Measurements from ENCODE around the gene HECTD1. TPM values are rescaled to one million over a fixed set of nuclear protein-coding genes. Genes with fewer than 3 reads are reported as not detected.

The HECTD1 gene
- total and polyA plus RNA-seq, 9 of the 15 experiments (the other 6 are each of a cell fraction or from before 2014, with no cell fraction given): 27.9 to 111 (median 78.1) TPM

- H3K27ac ChIP-seq (ENCODE audit: extremely low read depth, low read depth, low read length): no peak overlapping the region
- intact Hi-C loops (cut with micrococcal nuclease): no loop called here
- H3K9ac ChIP-seq (ENCODE audit: insufficient read depth in 1 of 2, low read depth in 2 of 2, low read length in 2 of 2): no peak overlapping the region
- no peaks in the 10 kb centered on the region for H3K79me2 ChIP-seq (ENCODE audit: control insufficient read depth, insufficient read depth, low read length)
- no peaks in the 10 kb centered on the region for H3K36me3 ChIP-seq (ENCODE audit: control insufficient read depth, insufficient read depth, low read length)
- H3K27me3 ChIP-seq (ENCODE audit: control insufficient read depth in 2 of 2, insufficient read depth in 2 of 2, low read length in 2 of 2): no peaks in the 10 kb centered on the region
- CTCF ChIA-PET (ENCODE audit: low intra/inter-chr PET ratio): no interaction called here
- BruUV-seq (replicated peaks): no TSS peak
- H2AFZ ChIP-seq (ENCODE audit: low read depth, low read length): no peak overlapping the region
- no peak overlapping the region for H3K4me3 ChIP-seq
- H4K20me1 ChIP-seq (replicated peaks; ENCODE audit: control insufficient read depth, insufficient read depth, low read length): no peaks in the 10 kb centered on the region
- H3K9me3 ChIP-seq (replicated peaks; ENCODE audit: control insufficient read depth, insufficient read depth, low read depth, low read length): no peaks in the 10 kb centered on the region
- no peaks in the 10 kb centered on the region for H3K4me1 ChIP-seq (replicated peaks in 1 of 2; ENCODE audit: control insufficient read depth in 2 of 2, insufficient read depth in 2 of 2, low read length in 2 of 2)
- no peak overlapping the region for H3K4me2 ChIP-seq (ENCODE audit: insufficient read depth, low read length)
- 31% methylated on average over 5 of the region's 5 CpGs for WGBS (ENCODE audit: insufficient coverage, low coverage, missing lambda C conversion rate)
- POLR2A ChIA-PET: interaction anchor here (1.3 kb wide), 1 partner anchor 15 kb away, joined by 4 read pairs; no protein-coding TSS in a partner anchor
- no peaks in the 10 kb centered on the region for H3K9me1 ChIP-seq (ENCODE audit: control insufficient read depth, insufficient read depth, low read length)
- no peak for DNase-seq (ENCODE audit: extremely low read depth in 1 of 4, low spot score in 3 of 4)
- in situ Hi-C loops (cut with MboI): no loop called here
- peak; percentile 39 for ATAC-seq
- FAIRE-seq: no peak
- TF ChIP-seq SIX5 (IDR thresholded peaks at IDR 0.05; ENCODE audit: borderline replicate concordance in 1 of 2, insufficient read depth in 1 of 2, low read depth in 1 of 2, low read length in 2 of 2): no peak
- TF ChIP-seq, protein P1, sequence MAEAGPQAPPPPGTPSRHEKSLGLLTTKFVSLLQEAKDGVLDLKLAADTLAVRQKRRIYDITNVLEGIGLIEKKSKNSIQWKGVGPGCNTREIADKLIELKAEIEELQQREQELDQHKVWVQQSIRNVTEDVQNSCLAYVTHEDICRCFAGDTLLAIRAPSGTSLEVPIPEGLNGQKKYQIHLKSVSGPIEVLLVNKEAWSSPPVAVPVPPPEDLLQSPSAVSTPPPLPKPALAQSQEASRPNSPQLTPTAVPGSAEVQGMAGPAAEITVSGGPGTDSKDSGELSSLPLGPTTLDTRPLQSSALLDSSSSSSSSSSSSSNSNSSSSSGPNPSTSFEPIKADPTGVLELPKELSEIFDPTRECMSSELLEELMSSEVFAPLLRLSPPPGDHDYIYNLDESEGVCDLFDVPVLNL (CRISPR knock-in tag; IDR thresholded peaks at IDR 0.05; ENCODE audit: low read depth): no peak
- no peak for TF ChIP-seq EHMT2 (IDR thresholded peaks at IDR 0.05)
- no peak for TF ChIP-seq HEY1 (CRISPR knock-in tag; IDR thresholded peaks at IDR 0.05; ENCODE audit: borderline replicate concordance)
- no peak for TF ChIP-seq MTA2 (IDR thresholded peaks at IDR 0.05; ENCODE audit: low read depth)
- TF ChIP-seq EZH2 (IDR thresholded peaks at IDR 0.05; ENCODE audit: borderline replicate concordance, low read depth, low read length): no peak
- no peak for TF ChIP-seq CEBPG (CRISPR knock-in tag; IDR thresholded peaks at IDR 0.05)
- peak; percentile 45 to 64; a peak in 3 of 4 replicates for TF ChIP-seq CEBPG (tag; conservative IDR thresholded peaks at IDR 0.05 in 1 of 2, IDR thresholded peaks at IDR 0.05 in 1 of 2)
- TF ChIP-seq SAFB2 (IDR thresholded peaks at IDR 0.05; ENCODE audit: borderline replicate concordance, low read depth, low read length, severe bottlenecking): no peak
- TF ChIP-seq HMG20B (CRISPR knock-in tag; IDR thresholded peaks at IDR 0.05): no peak
- TF ChIP-seq ZNF311 (CRISPR knock-in tag; IDR thresholded peaks at IDR 0.05): no peak
- TF ChIP-seq, protein P2, sequence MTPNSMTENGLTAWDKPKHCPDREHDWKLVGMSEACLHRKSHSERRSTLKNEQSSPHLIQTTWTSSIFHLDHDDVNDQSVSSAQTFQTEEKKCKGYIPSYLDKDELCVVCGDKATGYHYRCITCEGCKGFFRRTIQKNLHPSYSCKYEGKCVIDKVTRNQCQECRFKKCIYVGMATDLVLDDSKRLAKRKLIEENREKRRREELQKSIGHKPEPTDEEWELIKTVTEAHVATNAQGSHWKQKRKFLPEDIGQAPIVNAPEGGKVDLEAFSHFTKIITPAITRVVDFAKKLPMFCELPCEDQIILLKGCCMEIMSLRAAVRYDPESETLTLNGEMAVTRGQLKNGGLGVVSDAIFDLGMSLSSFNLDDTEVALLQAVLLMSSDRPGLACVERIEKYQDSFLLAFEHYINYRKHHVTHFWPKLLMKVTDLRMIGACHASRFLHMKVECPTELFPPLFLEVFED (CRISPR knock-in tag; conservative IDR thresholded peaks at IDR 0.05): no peak
- TF ChIP-seq, protein P3, sequence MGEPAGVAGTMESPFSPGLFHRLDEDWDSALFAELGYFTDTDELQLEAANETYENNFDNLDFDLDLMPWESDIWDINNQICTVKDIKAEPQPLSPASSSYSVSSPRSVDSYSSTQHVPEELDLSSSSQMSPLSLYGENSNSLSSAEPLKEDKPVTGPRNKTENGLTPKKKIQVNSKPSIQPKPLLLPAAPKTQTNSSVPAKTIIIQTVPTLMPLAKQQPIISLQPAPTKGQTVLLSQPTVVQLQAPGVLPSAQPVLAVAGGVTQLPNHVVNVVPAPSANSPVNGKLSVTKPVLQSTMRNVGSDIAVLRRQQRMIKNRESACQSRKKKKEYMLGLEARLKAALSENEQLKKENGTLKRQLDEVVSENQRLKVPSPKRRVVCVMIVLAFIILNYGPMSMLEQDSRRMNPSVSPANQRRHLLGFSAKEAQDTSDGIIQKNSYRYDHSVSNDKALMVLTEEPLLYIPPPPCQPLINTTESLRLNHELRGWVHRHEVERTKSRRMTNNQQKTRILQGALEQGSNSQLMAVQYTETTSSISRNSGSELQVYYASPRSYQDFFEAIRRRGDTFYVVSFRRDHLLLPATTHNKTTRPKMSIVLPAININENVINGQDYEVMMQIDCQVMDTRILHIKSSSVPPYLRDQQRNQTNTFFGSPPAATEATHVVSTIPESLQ (CRISPR knock-in tag; IDR thresholded peaks at IDR 0.05): no peak
- TF ChIP-seq, protein P4, sequence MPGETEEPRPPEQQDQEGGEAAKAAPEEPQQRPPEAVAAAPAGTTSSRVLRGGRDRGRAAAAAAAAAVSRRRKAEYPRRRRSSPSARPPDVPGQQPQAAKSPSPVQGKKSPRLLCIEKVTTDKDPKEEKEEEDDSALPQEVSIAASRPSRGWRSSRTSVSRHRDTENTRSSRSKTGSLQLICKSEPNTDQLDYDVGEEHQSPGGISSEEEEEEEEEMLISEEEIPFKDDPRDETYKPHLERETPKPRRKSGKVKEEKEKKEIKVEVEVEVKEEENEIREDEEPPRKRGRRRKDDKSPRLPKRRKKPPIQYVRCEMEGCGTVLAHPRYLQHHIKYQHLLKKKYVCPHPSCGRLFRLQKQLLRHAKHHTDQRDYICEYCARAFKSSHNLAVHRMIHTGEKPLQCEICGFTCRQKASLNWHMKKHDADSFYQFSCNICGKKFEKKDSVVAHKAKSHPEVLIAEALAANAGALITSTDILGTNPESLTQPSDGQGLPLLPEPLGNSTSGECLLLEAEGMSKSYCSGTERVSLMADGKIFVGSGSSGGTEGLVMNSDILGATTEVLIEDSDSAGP (CRISPR knock-in tag; IDR thresholded peaks at IDR 0.05): no peak
Observed at GRCh38 chr14:31090883-31091764, 116.5 kb downstream of the HECTD1 start.

All from K562 (cell line).